Body of pancreas (tissue), 4 donors: ENCODE measurements around the gene HLA-DQA1. TPM values are rescaled to one million over a fixed set of nuclear protein-coding genes. Genes with fewer than 3 reads are reported as not detected.
A peak's percentile ranks its signal among the peaks of the same experiment; 100 is the strongest.

ENCODE experiments used
- ATAC-seq: fragments of 150-250 bp; one replicate; pipeline ENCODE4 v1.9.1; 2016
- DNase-seq, 4 donors: peaks; one replicate each; pipeline ENCODE4 v3.0.0-alpha.2; 2019
- H3K27ac ChIP-seq, 4 donors: fragments of 200-600 bp; sonication (generic); 1 replicate in 3 of 4; 2 replicates in 1 of 4; pipeline versions ENCODE4 v1.5.1 to v1.6.1; 2016 to 2019; ENCODE audit warnings: mild to moderate bottlenecking in 1 of 4, mixed read lengths in 1 of 4, moderate library complexity in 1 of 4
- H3K27me3 ChIP-seq, 2 donors: fragments of 200-600 bp; sonication (generic); one replicate each; pipeline ENCODE4 v1.6.0; 2016; ENCODE audit warnings: mild to moderate bottlenecking in 1 of 2
- H3K36me3 ChIP-seq, 2 donors: fragments of 200-600 bp; sonication (generic); replicated peaks in 1 of 2; 2 replicates each; pipeline ENCODE4 v1.5.1; 2016; ENCODE audit warnings: low read depth in 2 of 2; ENCODE audit not compliant: insufficient read depth in 1 of 2
- H3K4me1 ChIP-seq: fragments of 200-600 bp; sonication (generic); one replicate; pipeline ENCODE4 v1.6.0; 2016
- H3K4me3 ChIP-seq, 2 donors: fragments of 200-600 bp; sonication (generic); 1 replicate in 1 of 2; 2 replicates in 1 of 2; pipeline ENCODE4 v1.5.1; 2016 to 2019
- H3K9me3 ChIP-seq, 3 donors: fragments of 200-600 bp; sonication (generic); 1 replicate in 2 of 3; 2 replicates in 1 of 3; pipeline ENCODE4 v1.5.1; 2016
- CTCF ChIP-seq, 7 experiments: fragments of 450-650 bp in 4 of 7; fragments of 200-600 bp in 3 of 7; sonication (generic) in 3 of 7; IDR thresholded peaks; one replicate each; pipeline ENCODE4 v1.5.1; 2016 to 2019; ENCODE audit warnings: antibody characterized with exemption in 7 of 7
- POLR2A ChIP-seq, 3 donors: fragments of 450-650 bp; IDR thresholded peaks; one replicate each; pipeline ENCODE4 v1.6.1; 2016; ENCODE audit warnings: antibody characterized with exemption in 3 of 3, mild to moderate bottlenecking in 2 of 3
- WGBS, 2 donors: methylation state at CpG; one replicate each; pipeline ENCODE4 v1.1.5; 2017; 5-methylcytosine and 5-hydroxymethylcytosine counted together
- intact Hi-C: fragments of 100-400 bp; cut with DNase I; formaldehyde crosslinking; loops from one replicate; pipeline ENCODE4 v1.15.1; 2023
- total RNA-seq, 2 donors: library from RNA; depleted of rRNA; stranded (reverse); fragments of >200 nt; gene quantifications; one replicate each; pipeline ENCODE4 v1.1.0, GENCODE V29; 2016

Gene HLA-DQA1
- total RNA-seq, 2 donors from 2014 or later, result 0.99 to 10.4 TPM

GRCh38 chr6:32617751-32618150, 19.5 kb upstream of the HLA-DQA1 start:
- Histone ChIP-seq H3K9me3 (no peaks in the 10 kb centered on the region), H3K36me3 (no peaks in the 10 kb centered on the region), H3K27me3 (no peaks in the 10 kb centered on the region), H3K27ac (no peak overlapping the region), H3K4me1 (no peaks in the 10 kb centered on the region), H3K4me3 (no peak overlapping the region)
- intact Hi-C loops, result no loop called here
- TF ChIP-seq POLR2A (IDR thresholded peaks at IDR 0.05) (no peak), CTCF (IDR thresholded peaks at IDR 0.05) (no peak)
- no peak for ATAC-seq
- DNase-seq, result no peak
- WGBS, 2 donors, result 33 to 82% methylated on average over 1 of the region's 1 CpG

- Histone ChIP-seq H3K27me3 (no peaks in the 10 kb centered on the region), H3K4me1 (no peaks in the 10 kb centered on the region), H3K4me3 (no peak overlapping the region), H3K9me3 (no peaks in the 10 kb centered on the region), H3K27ac (no peak overlapping the region), H3K36me3 (no peaks in the 10 kb centered on the region)
- intact Hi-C loops, result no loop called here
- DNase-seq (no peak), ATAC-seq (no peak)
- no peak for TF ChIP-seq CTCF (IDR thresholded peaks at IDR 0.05)
- TF ChIP-seq POLR2A (IDR thresholded peaks at IDR 0.05), result no peak
- WGBS, 2 donors, result 25 to 62% methylated on average over 3 of the region's 3 CpGs
These were observed 15.8 kb upstream of the HLA-DQA1 start for GRCh38 chr6:32621372-32621771.

- WGBS, 2 donors, result 8 to 41% methylated on average over 1 of the region's 1 CpG
- peak overlapping the region in 1 of 4 donors; percentile 10 for H3K27ac ChIP-seq
- H3K27me3 ChIP-seq, result no peaks in the 10 kb centered on the region
- H3K9me3 ChIP-seq, result no peaks in the 10 kb centered on the region
- H3K4me1 ChIP-seq, result no peaks in the 10 kb centered on the region
- H3K36me3 ChIP-seq, result no peaks in the 10 kb centered on the region
- no peak for TF ChIP-seq POLR2A (IDR thresholded peaks at IDR 0.05)
- peak in 4 of 7 experiments; percentile 29 to 45 (median 37) for TF ChIP-seq CTCF (IDR thresholded peaks at IDR 0.05)
- DNase-seq (peak in 2 of 4 donors; percentile 51 to 52), ATAC-seq (no peak)
- intact Hi-C loops, result no loop called here
- H3K4me3 ChIP-seq, result no peak overlapping the region
These were observed 14.4 kb upstream of the HLA-DQA1 start for GRCh38 chr6:32622545-32623401.

- DNase-seq (peak in 1 of 4 donors; percentile 10), ATAC-seq (no peak)
- Histone ChIP-seq H3K27me3 (no peaks in the 10 kb centered on the region), H3K4me3 (no peak overlapping the region), H3K4me1 (no peaks in the 10 kb centered on the region), H3K27ac (no peak overlapping the region), H3K9me3 (no peaks in the 10 kb centered on the region), H3K36me3 (no peaks in the 10 kb centered on the region)
- TF ChIP-seq POLR2A (IDR thresholded peaks at IDR 0.05) (no peak), CTCF (IDR thresholded peaks at IDR 0.05) (no peak)
- intact Hi-C loops, result no loop called here
These were observed 13.5 kb upstream of the HLA-DQA1 start for GRCh38 chr6:32623693-32624092.

GRCh38 chr6:32624565-32624964, 12.6 kb upstream of the HLA-DQA1 start:
- Histone ChIP-seq H3K27ac (no peak overlapping the region), H3K4me3 (no peak overlapping the region), H3K9me3 (no peaks in the 10 kb centered on the region), H3K36me3 (no peaks in the 10 kb centered on the region), H3K27me3 (no peaks in the 10 kb centered on the region), H3K4me1 (no peaks in the 10 kb centered on the region)
- intact Hi-C loops, result no loop called here
- DNase-seq, result no peak
- TF ChIP-seq CTCF (IDR thresholded peaks at IDR 0.05), result no peak
- no peak for TF ChIP-seq POLR2A (IDR thresholded peaks at IDR 0.05)
- WGBS, 2 donors, result 0% methylated on average over 1 of the region's 3 CpGs
- ATAC-seq, result no peak
